ENCODE data around the gene CRYBG2. TPM values are rescaled to one million over a fixed set of nuclear protein-coding genes. Genes with fewer than 3 reads are reported as not detected.

CRYBG2 gene
- total and polyA plus RNA-seq, 10 donors: 0.87 to 3.4 (median 1.2) TPM; not detected in 5

DNA sequence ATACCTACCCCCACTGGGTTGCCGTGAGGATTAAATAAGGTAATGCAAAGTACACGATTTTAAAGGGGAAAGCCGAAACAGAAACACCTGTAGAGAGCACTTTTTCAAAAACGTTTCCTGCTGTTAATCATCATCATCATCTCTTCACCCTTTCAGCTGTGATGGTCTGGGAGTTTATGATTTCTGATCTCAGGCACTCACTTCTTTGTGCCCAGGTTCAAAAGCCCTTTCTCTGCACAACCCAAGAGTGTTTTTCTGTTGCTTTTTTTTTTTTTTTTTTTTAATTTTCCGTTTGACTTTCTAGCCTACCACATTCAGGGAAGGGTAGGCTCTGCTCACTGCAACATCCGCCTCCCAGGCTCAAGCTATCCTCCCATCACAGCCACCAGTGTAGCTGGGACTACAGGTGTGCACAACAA lies 46.6 kb downstream of the CRYBG2 start:
- TF ChIP-seq, protein P1, sequence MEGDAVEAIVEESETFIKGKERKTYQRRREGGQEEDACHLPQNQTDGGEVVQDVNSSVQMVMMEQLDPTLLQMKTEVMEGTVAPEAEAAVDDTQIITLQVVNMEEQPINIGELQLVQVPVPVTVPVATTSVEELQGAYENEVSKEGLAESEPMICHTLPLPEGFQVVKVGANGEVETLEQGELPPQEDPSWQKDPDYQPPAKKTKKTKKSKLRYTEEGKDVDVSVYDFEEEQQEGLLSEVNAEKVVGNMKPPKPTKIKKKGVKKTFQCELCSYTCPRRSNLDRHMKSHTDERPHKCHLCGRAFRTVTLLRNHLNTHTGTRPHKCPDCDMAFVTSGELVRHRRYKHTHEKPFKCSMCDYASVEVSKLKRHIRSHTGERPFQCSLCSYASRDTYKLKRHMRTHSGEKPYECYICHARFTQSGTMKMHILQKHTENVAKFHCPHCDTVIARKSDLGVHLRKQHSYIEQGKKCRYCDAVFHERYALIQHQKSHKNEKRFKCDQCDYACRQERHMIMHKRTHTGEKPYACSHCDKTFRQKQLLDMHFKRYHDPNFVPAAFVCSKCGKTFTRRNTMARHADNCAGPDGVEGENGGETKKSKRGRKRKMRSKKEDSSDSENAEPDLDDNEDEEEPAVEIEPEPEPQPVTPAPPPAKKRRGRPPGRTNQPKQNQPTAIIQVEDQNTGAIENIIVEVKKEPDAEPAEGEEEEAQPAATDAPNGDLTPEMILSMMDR (IDR thresholded peaks at IDR 0.05 in 8 of 11, conservative IDR thresholded peaks at IDR 0.05 in 3 of 11): no peak
- no peak for TF ChIP-seq POLR2A (IDR thresholded peaks at IDR 0.05)
- TF ChIP-seq POLR2AphosphoS5 (IDR thresholded peaks at IDR 0.05): no peak
- intact Hi-C loops (cut with DNase I; ENCODE audit: low total_unique reads): no loop called here
- no peak for DNase-seq
- Histone ChIP-seq H3K4me3 (peak overlapping the region in 3 of 8 donors; percentile 73 to 98 (median 97)), H3K4me1 (peaks cover 7 to 57% (median 30%) of the 10 kb centered on the region in 6 donors), H3K36me3 (no peaks in the 10 kb centered on the region), H3K27ac (peak overlapping the region in 7 of 8 donors; percentile 75 to 92 (median 85)), H3K27me3 (replicated peaks in 1 of 7) (no peaks in the 10 kb centered on the region), H3K9me3 (no peaks in the 10 kb centered on the region)
- WGBS, 5 donors: 25 to 32% (median 29%) methylated on average over 6 of the region's 6 CpGs

DNA sequence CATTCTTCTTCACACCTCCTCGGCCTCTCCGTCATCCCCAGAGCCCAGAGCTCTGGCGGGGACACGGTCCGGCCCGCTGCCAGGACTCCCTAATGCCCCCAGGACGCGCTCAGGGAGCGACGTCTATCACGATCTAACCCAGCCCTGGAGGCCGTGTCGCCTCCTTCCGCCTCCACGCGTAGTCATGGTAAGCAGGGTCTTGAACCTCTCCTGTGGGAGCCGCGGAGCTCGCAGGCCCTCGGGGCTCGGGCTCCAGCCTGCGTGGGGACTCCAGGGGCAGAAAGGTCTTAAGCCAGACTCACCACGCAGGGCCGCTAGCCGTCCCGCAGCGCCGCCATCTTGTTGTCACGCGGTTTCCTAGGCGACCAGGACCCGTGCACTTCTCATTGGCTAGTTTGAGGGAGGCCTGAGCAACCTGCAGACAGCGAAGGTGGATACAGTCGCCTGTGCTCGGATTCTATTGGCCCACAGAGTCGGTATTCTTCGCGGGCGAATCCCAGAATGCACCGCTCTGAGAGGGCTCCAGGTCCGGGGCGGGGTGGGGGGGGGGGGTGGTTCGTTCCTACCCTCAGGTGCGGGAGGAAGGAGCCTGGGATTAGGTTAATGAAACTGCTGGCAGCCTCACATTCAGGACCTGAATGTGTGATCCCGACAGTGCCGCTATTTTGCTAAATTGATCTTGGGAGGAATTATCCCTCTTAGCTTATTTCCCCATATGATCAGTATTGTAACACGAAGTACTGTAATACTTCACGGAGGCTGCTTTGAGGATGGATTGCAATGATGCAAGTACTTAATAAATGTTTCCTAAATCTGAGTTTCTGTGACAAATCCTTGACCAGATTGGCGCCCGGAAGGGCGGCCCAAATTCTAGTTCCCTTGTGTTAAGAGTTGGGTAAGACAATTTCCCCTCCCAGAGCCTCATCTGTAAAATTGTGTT lies 47.4 kb downstream of the CRYBG2 start, which contains the start of gene UBXN11:
UBXN11 (minus strand) TSS at position 347 of the 940 bp plus-strand sequence. CDS start 3,753 bp downstream, outside the sequence.
- peak; percentile 97 for DNase-seq
- Histone ChIP-seq H3K27me3 (replicated peaks in 1 of 7) (no peaks in the 10 kb centered on the region), H3K36me3 (peaks cover 0 to 4% (median 0%) of the 10 kb centered on the region in 6 donors), H3K9me3 (no peaks in the 10 kb centered on the region), H3K4me3 (peak within 1 kb of the TSS; percentile 59 to 98 (median 84)), H3K27ac (peak within 1 kb of the TSS; percentile 9 to 92 (median 82)), H3K4me1 (peaks cover 7 to 56% (median 30%) of the 10 kb centered on the region in 6 donors)
- 0 to 2% (median 1%) methylated on average over 39 to 51 of the region's 51 CpGs for WGBS, 5 donors
- intact Hi-C loops (cut with DNase I; ENCODE audit: low total_unique reads): no loop called here
- TF ChIP-seq POLR2A (IDR thresholded peaks at IDR 0.05): peak in 1 of 3 donors; percentile 4
- TF ChIP-seq, protein P1 (IDR thresholded peaks at IDR 0.05 in 8 of 11, conservative IDR thresholded peaks at IDR 0.05 in 3 of 11): peak in 1 of 11 experiments; percentile 25
- TF ChIP-seq POLR2AphosphoS5 (IDR thresholded peaks at IDR 0.05): peak; percentile 55 to 81 (median 80)

DNA sequence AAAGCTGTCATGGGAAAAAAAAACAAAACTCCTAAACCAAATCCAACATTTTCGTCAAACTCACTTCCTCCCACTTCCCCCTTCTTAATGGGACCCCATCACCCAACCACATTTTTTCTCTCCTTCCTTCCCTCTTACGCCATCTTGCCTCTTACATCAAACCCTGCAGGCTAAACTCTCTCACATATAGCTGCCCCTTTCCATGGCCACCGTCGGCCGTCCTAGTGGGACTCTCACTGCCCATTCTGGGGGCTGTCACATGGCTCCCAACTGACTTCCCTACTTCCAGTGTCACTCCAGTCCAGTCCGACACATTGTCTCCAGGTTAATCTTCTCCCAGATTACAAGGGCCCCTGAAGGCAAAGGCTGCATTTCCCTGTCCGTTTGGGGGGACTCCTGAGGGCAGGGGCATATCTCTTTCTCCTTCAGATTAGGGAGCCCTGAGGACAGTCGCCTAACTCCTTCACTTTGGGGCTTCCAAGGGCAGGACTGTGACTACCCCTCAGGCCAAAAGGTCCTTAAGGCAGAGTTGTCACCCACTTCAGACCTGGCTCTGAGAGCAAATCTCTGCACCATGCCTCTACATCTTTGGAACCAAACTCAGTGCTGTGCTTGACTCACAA lies 48.2 kb downstream of the CRYBG2 start:
- intact Hi-C loops (cut with DNase I; ENCODE audit: low total_unique reads): no loop called here
- Histone ChIP-seq H3K27me3 (replicated peaks in 1 of 7) (no peaks in the 10 kb centered on the region), H3K27ac (peak overlapping the region; percentile 9 to 92 (median 82)), H3K4me1 (peaks cover 7 to 56% (median 30%) of the 10 kb centered on the region in 6 donors), H3K4me3 (peak overlapping the region; percentile 59 to 98 (median 84)), H3K36me3 (peaks cover 0 to 12% (median 0%) of the 10 kb centered on the region in 6 donors), H3K9me3 (no peaks in the 10 kb centered on the region)
- no peak for DNase-seq
- no peak for TF ChIP-seq POLR2A (IDR thresholded peaks at IDR 0.05)
- 15 to 21% (median 16%) methylated on average over 8 of the region's 8 CpGs for WGBS, 5 donors

DNA sequence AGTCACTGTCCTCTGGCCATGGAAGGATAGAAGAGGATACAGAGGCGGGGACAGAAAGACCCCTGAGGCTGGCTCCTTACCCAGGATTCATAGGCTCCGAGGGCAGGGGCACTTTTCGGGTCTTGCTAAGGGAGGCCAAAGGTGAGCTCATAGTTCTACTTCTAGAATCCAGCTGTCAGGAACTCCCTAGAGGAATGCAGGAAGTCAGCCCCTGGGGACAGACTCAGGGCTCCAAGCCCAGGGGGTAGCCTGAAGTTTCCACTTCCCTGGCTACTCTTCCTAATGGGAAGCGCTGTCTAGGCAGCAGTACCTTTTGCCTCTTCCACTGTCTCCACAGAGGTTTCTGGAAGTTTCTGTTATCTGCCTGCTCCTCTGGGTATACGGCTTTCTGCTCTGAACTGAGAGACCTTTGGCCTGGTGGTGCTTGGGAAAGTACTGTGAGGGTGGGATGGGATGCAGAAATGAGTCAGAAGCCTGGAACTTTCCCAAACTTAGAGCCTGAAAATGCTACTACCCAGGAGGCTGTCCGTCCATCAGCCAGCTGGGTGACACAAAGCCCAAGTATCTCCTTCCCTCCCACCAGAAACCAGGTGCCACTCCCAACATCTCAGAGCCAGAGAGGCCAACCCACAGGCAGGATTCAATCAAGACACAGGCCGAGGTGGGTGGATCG lies 51.1 kb downstream of the CRYBG2 start:
- H3K27me3 ChIP-seq (replicated peaks in 1 of 7): no peaks in the 10 kb centered on the region
- H3K27ac ChIP-seq: no peak overlapping the region
- DNase-seq: no peak
- H3K36me3 ChIP-seq: peaks cover 0 to 16% (median 0%) of the 10 kb centered on the region in 6 donors
- H3K4me3 ChIP-seq: no peak overlapping the region
- H3K4me1 ChIP-seq: peaks cover 7 to 66% (median 30%) of the 10 kb centered on the region in 6 donors
- 77 to 82% (median 78%) methylated on average over 8 of the region's 8 CpGs for WGBS, 5 donors
- TF ChIP-seq, protein P1 (IDR thresholded peaks at IDR 0.05 in 8 of 11, conservative IDR thresholded peaks at IDR 0.05 in 3 of 11): no peak
- no peak for TF ChIP-seq POLR2AphosphoS5 (IDR thresholded peaks at IDR 0.05)
- no peak for TF ChIP-seq POLR2A (IDR thresholded peaks at IDR 0.05)
- H3K9me3 ChIP-seq: no peaks in the 10 kb centered on the region
- intact Hi-C loops (cut with DNase I; ENCODE audit: low total_unique reads): no loop called here

Data from spleen (tissue), 11 donors.